SJSA1 (cell line): ENCODE measurements around the gene PTGFRN. TPM values are rescaled to one million over a fixed set of nuclear protein-coding genes. Genes with fewer than 3 reads are reported as not detected.

Experiments used
- DNase-seq, 2 experiments: peaks; one replicate each; pipeline ENCODE4 v3.0.0-alpha.2; 2015 to 2020; ENCODE audit warnings: low spot score in 2 of 2, low read depth in 1 of 2
- H3K27ac ChIP-seq: fragments of 250-450 bp; sonication (Bioruptor Pico); 2 replicates; pipeline ENCODE4 v1.5.1; 2020; ENCODE audit warnings: mild to moderate bottlenecking, moderate library complexity
- H3K27me3 ChIP-seq: fragments of 250-450 bp; sonication (Bioruptor Pico); replicated peaks from 2 replicates; pipeline ENCODE4 v1.5.1; 2020; ENCODE audit warnings: mild to moderate bottlenecking, moderate library complexity
- H3K36me3 ChIP-seq: fragments of 250-450 bp; sonication (Bioruptor Pico); 2 replicates; pipeline ENCODE4 v1.5.1; 2020; ENCODE audit warnings: mild to moderate bottlenecking
- H3K4me1 ChIP-seq: fragments of 250-450 bp; sonication (Bioruptor Pico); replicated peaks from 2 replicates; pipeline ENCODE4 v1.6.1; 2021; ENCODE audit warnings: mild to moderate bottlenecking
- H3K4me3 ChIP-seq: fragments of 250-450 bp; sonication (Bioruptor Pico); 2 replicates; pipeline ENCODE4 v1.5.1; 2020; ENCODE audit warnings: mild to moderate bottlenecking
- H3K9me3 ChIP-seq: fragments of 250-450 bp; sonication (Bioruptor Pico); replicated peaks from 2 replicates; pipeline ENCODE4 v1.5.1; 2020; ENCODE audit warnings: mild to moderate bottlenecking
- total RNA-seq: library from RNA; depleted of rRNA; stranded (reverse); fragments of >200 nt; shearing (Covaris generic); gene quantifications from 2 replicates; pipeline ENCODE4 v1.2.3, GENCODE V29; 2014

PTGFRN gene
- total RNA-seq, 1 experiment from 2014 or later, result 25.2 TPM

DNA sequence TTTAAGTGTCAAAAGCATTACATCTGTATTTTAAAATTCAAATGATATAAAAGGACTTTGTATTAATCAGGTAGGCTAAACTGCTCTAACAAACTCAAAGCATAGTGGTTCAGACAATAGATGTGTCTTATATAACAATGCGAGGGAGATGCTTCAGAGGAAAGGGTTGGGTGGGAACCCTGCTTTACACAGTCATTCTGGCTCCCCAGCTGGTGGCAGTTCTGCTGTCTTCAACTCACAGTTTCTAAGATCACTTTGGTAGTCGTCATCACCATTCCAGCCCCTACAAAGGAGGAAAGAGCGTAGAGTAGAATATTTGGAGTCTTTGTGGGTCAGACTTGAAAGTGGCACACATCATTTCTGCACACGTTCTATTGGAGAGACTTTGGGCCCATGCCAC is 4.2 kb downstream of the PTGFRN start:
- H3K4me3 ChIP-seq, result no peak overlapping the region
- H3K27me3 ChIP-seq, result peaks cover 15% of the 10 kb centered on the region
- no peaks in the 10 kb centered on the region for H3K36me3 ChIP-seq
- H3K9me3 ChIP-seq, result no peaks in the 10 kb centered on the region
- H3K27ac ChIP-seq, result no peak overlapping the region
- H3K4me1 ChIP-seq, result peaks cover 13% of the 10 kb centered on the region
- DNase-seq, result no peak

DNA sequence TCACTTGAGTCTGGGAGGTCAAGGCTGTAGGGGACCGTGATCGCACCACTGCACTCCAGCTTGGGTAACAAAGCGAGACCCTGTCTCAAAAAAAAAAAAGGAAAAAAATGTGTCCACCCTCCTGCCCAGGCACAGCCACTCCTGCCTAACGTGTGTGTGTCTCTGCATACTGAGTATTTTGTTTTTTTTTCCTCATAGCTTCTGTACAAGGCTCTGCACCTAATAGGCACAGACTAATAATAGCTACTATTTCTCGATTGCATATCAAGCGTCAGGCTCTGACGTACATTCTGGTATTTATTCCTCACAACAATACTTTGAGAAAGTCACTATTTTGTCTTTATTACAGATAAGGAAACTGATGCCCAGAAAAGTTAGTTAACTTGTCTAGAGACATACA is 5.0 kb downstream of the PTGFRN start:
- Histone ChIP-seq H3K4me1 (peaks cover 9% of the 10 kb centered on the region), H3K4me3 (no peak overlapping the region), H3K36me3 (no peaks in the 10 kb centered on the region), H3K27ac (no peak overlapping the region), H3K27me3 (peaks cover 10% of the 10 kb centered on the region), H3K9me3 (no peaks in the 10 kb centered on the region)
- no peak for DNase-seq

DNA sequence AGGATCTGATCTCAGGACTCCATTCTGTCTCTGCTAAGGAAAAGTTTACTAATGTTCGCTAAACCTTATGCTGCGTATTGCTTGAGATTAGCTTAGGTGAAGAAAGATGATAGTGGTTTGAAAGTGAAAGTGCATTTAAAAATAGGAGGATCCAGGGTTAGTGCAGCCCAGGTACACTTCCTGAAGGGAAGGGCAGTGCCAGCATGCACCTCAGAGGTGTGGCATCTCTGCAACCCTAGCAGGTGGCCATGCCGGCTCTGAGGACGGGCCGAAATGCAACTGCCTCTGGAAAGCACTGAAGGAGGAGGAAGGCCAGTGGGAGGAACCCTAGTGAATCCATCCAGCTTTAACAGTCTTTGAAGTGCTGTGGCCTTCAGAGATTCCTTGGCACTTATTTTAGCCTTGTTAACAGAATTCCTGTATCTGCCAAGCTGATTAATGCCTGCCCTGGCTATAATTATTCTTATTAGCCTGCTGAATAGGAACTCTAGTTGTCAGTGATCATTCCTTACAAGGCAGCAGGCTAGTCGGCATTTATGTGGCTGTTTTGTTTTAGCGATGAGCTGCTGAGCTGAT is 5.5 kb downstream of the PTGFRN start:
- H3K4me1 ChIP-seq, result peaks cover 4% of the 10 kb centered on the region
- H3K9me3 ChIP-seq, result no peaks in the 10 kb centered on the region
- no peak overlapping the region for H3K27ac ChIP-seq
- DNase-seq, result no peak
- H3K36me3 ChIP-seq, result no peaks in the 10 kb centered on the region
- H3K4me3 ChIP-seq, result no peak overlapping the region
- peaks cover 6% of the 10 kb centered on the region for H3K27me3 ChIP-seq

DNA sequence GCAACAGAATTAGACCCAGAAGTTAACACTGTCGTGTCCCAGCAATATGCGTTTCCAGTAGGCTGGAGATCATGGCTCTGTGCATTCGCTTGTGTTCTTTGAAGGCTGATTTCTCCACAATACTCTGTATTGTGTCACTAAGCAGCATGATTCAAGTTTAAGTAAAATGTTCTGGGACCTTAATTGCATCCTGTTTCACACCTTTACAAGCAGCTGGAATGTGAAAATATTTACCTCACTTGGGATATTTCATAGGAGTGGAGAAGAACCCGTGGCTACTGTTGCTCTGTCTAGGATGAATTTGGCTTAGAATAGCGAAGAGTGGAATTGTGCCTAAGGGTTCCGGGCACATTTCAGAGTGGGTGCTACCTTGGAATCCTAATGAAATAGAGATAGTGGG is 6.3 kb downstream of the PTGFRN start:
- Histone ChIP-seq H3K9me3 (no peaks in the 10 kb centered on the region), H3K4me3 (no peak overlapping the region), H3K27me3 (no peaks in the 10 kb centered on the region; the same call in 1 of the 2 replicates), H3K4me1 (no peaks in the 10 kb centered on the region), H3K27ac (no peak overlapping the region), H3K36me3 (no peaks in the 10 kb centered on the region)
- no peak for DNase-seq

DNA sequence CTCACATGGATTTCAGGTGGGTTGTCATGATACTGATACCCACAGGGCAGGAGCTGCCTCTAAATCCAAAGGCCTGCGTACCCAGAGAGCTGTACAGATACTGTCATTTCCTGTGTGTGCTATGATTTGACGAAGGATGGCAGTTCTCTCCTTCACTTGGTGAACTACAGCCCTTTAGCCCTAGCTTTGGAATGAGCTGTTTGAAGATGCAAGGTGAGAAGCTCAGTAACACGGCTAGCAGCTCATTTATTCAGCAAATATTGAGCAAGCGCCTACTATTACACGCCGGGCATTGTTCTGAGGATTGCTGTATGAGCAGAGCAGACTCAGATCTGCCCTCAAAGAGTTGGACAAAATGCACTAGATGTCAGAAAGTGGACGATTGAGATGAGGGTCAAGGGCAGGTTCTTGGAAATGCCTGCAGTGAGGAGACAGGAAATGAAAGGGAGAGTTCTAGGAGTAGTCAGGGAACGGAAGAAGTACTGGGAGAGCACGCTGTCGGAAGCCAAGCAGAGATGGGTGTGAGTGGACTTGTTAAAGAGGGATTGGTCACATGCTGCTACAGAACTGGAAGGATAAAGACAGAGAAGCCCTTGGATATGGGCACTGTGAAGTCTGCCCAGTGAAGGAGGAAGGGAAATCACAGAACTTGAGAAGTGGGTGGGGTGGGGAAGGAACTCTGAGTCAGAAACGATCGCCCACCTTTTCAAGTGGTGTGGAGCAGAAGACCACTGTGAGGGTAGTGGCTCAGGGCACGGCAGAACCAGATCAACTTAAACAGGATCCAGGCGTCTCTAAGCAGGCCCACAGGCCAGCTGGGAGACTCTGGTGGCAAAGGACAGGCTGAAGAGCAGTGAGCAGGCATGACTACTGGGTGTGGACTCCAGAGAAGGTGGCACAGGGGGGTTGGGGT is 7.1 kb downstream of the PTGFRN start:
- Histone ChIP-seq H3K36me3 (no peaks in the 10 kb centered on the region), H3K27me3 (no peaks in the 10 kb centered on the region), H3K27ac (no peak overlapping the region), H3K9me3 (no peaks in the 10 kb centered on the region), H3K4me1 (no peaks in the 10 kb centered on the region), H3K4me3 (no peak overlapping the region)
- DNase-seq, result no peak

DNA sequence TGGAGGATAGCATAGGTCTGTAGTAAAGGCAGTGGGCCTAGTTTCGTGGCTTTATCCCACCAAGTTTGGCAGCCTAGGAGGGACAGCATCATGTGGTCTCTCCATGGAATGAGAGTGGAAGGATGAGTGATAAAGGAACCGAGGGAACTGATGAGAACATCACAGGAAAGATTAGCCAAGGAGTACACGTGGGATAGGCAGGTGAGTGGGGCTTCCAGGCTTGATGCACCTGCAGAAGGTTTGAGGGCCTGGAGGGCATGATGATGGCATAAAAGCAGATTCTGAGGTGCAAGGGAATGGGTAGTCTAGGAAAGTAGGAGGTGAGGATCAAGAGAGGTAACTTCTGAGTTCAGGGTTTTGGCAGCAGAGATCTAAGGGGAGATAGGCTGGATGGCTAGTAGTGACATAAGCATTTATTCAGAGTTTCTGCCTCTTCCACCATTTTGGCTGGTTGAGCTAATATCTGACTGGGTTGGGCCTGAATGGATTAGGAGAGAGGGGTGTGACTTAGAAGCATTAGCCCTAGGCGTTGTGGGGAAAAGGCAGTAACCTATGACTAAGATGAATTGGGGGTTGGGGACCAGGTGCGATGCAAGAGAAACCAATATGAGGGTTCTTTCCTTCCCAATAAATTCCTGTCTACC is 9.1 kb downstream of the PTGFRN start:
- Histone ChIP-seq H3K4me1 (no peaks in the 10 kb centered on the region), H3K4me3 (no peak overlapping the region), H3K9me3 (no peaks in the 10 kb centered on the region), H3K27me3 (no peaks in the 10 kb centered on the region), H3K27ac (no peak overlapping the region), H3K36me3 (no peaks in the 10 kb centered on the region)
- no peak for DNase-seq

DNA sequence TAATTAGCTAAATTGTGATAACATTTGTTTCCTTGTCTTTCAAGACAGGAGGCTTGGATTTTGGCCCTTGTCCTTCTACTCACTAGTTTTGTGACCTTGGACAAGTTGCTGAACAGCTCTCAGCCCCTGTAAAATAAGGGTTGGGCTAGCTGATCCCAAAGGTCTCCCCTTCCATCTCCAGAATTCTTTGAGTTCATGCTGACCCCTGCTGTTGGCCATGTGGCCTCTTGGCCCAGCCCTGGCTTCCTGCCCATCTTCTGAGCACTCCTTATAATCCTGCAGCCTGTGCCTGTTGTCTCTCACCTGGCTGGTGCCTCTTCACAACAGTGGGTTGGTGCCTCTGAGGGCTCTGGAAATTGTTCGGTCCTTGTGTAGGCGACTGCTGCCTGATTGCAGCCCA is 10.1 kb downstream of the PTGFRN start:
- H3K4me3 ChIP-seq, result no peak overlapping the region
- H3K36me3 ChIP-seq, result no peaks in the 10 kb centered on the region
- no peaks in the 10 kb centered on the region for H3K27me3 ChIP-seq
- no peaks in the 10 kb centered on the region for H3K4me1 ChIP-seq
- no peaks in the 10 kb centered on the region for H3K9me3 ChIP-seq
- DNase-seq, result no peak
- H3K27ac ChIP-seq, result no peak overlapping the region

DNA sequence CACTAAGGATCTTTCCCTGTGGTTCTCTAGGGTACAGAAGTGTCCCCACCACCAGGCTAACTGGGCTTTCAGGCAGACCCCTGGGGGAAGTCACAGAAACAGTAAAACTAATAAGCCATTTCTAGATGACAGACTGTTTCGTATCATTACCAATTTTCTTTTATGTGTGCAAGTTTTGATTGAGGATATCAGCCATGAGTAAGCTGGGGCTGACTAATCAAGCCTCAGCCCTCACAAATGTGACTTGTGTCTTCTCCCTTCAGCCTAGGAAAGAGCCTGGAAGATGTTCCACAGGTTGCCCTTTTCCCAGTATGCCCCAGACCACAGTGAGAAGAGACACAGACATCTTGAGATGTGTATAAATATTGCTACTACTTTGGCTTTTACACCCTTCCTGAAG is 10.5 kb downstream of the PTGFRN start:
- Histone ChIP-seq H3K36me3 (no peaks in the 10 kb centered on the region), H3K27ac (no peak overlapping the region), H3K27me3 (no peaks in the 10 kb centered on the region), H3K9me3 (no peaks in the 10 kb centered on the region), H3K4me1 (no peaks in the 10 kb centered on the region), H3K4me3 (no peak overlapping the region)
- DNase-seq, result no peak

DNA sequence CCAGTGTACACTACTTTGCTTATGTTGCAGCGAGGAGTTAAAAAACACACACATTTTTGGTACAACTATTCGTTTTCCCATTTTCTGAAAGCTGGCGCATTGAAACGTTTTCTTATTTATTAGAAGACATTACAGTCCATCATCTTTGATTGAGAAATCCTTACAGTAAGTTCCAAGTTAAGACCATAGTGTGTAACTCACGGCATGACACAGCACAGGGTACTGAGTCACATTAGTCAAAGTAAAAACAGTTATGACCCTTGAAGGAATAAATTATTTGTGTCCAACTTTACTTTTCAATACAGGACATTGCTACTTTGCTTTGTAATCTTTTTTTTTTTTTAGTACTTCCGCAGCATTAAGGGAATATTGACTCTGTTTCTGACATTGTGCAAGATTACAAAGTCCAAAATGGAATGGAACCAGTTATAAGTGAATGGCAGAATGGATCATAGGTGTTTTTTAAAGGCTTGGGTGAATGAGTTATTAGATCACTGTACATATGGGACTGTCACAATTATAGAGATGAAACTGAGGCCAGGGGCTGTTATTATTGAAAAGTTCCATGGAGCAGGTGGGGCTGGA is 11.7 kb downstream of the PTGFRN start:
- Histone ChIP-seq H3K4me3 (no peak overlapping the region), H3K9me3 (no peaks in the 10 kb centered on the region), H3K36me3 (no peaks in the 10 kb centered on the region), H3K4me1 (no peaks in the 10 kb centered on the region), H3K27ac (no peak overlapping the region), H3K27me3 (no peaks in the 10 kb centered on the region)
- no peak for DNase-seq

DNA sequence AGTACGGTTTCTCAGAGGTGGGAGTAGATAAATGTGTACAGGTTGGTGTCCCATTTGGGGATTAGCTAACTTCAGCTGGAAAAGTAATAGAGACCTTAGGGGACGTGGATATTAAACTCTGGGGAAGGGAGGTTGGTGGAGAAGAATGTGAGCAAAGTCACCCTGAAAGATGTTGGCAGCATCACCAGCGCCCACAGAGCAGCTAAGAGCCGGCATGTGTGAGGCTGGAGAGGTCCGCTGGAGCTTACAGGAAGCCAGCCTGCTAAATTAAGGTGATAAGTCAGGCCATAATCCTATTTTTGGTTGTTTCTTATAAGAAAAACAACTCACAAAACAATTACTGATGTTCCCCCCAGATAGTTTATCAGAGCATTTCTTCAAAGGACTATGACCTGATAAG is 12.2 kb downstream of the PTGFRN start:
- Histone ChIP-seq H3K4me1 (no peaks in the 10 kb centered on the region), H3K9me3 (no peaks in the 10 kb centered on the region), H3K4me3 (no peak overlapping the region), H3K36me3 (no peaks in the 10 kb centered on the region), H3K27me3 (no peaks in the 10 kb centered on the region), H3K27ac (no peak overlapping the region)
- no peak for DNase-seq

DNA sequence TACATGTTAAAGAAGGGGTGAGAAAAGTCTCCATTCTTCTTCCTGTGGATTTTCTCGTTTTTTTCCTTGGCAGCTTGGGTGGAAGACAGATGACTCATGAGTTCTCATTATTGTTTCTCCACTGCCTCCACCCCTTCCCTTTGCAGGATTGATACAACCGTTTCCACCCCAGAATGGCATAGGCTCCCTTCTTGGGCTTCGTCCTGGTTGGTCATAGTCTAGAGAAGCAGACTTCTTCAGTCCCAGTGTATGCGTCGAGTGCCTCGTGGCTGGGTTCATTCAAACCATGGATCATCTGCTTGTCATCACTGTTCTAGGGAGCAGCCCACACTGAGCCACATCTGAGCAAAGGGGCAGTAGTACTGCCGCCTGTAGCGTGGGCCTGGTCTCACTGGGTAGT is 13.7 kb downstream of the PTGFRN start:
- DNase-seq, result no peak
- Histone ChIP-seq H3K9me3 (no peaks in the 10 kb centered on the region), H3K4me1 (no peaks in the 10 kb centered on the region), H3K27ac (no peak overlapping the region), H3K36me3 (no peaks in the 10 kb centered on the region), H3K27me3 (no peaks in the 10 kb centered on the region), H3K4me3 (no peak overlapping the region)

DNA sequence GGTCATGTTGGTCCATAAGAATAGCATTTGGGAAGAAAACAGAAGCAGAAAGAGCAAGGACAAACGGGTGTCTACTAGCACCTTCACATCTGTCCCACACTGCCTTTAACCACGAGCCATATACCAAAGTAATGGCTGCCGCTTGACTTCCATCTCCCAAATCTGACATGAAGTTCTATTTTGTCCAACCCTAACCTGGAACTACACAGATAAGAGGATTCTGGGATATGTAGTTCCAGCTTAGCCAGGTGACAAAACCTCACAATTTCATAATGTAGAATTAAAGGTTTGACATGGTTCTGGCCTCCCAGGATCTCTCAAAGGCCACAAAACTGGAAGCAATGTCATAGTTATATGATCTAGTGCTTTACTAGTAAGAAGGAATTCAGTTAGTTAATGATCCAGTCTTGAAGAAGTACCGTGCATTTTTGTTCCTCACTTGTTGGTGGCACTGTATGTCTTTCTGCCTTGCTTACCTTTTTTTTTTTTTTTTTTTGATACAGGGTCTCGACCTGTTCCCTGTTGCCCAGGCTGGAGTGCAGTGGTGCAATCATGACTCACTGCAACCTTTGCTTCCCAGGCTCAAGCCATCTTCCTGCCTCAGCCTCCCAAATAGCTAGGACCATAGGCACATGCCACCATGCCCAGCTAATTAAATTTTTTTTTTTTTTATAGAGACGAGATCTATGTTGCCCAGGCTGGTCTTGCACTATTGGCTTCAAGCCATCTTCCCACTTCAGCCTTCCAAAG is 17.5 kb downstream of the PTGFRN start:
- Histone ChIP-seq H3K27ac (no peak overlapping the region), H3K4me3 (no peak overlapping the region), H3K4me1 (no peaks in the 10 kb centered on the region), H3K9me3 (no peaks in the 10 kb centered on the region), H3K36me3 (no peaks in the 10 kb centered on the region), H3K27me3 (no peaks in the 10 kb centered on the region)
- DNase-seq, result no peak

DNA sequence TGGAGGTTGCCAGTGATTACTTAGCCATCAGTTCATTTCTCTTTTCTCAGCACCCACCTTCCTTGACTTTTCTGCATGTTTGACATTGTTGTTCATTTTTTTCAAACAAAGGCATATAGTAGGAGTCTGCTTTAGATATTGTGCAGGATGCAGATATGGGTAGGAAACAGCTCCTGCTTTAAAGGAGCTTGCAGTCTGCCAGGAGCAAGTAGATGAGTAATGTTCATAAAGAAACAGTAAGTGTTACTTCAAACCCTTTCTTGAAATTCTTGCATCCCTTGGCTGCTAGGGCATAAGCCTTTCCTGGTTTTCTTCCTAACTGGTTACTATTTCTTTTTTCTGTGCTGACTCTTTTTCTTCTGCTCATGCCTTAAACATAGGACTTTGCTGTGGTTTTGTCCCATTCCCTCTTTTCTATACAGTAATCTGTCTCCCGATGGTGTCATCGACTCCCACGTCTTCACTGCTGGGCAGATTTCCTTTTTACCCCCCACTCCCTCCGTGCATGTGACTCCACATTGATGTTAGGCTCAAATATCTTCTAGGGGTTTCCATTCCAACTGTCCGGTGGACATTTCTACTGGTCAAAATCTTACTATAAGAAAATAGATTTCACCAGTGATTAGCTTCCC is 20.4 kb downstream of the PTGFRN start:
- H3K4me1 ChIP-seq, result no peaks in the 10 kb centered on the region
- H3K36me3 ChIP-seq, result no peaks in the 10 kb centered on the region
- H3K4me3 ChIP-seq, result no peak overlapping the region
- H3K27ac ChIP-seq, result no peak overlapping the region
- DNase-seq, result no peak
- H3K27me3 ChIP-seq, result no peaks in the 10 kb centered on the region
- H3K9me3 ChIP-seq, result no peaks in the 10 kb centered on the region
